Islet of Langerhans (tissue), 1 donor: ENCODE measurements around the gene TRAPPC14.

Experiments
- FAIRE-seq: peaks from one replicate; lab custom pipeline; 2011; peaks lifted over from hg19 to GRCh38; lab: Jason Lieb, UNC

TRAPPC14 gene

GRCh38 chr7:100173806-100174495, 15.4 kb upstream of the TRAPPC14 start:
- no peak for FAIRE-seq

- no peak for FAIRE-seq
These were observed 13.3 kb upstream of the TRAPPC14 start for GRCh38 chr7:100171840-100172239.

DNA sequence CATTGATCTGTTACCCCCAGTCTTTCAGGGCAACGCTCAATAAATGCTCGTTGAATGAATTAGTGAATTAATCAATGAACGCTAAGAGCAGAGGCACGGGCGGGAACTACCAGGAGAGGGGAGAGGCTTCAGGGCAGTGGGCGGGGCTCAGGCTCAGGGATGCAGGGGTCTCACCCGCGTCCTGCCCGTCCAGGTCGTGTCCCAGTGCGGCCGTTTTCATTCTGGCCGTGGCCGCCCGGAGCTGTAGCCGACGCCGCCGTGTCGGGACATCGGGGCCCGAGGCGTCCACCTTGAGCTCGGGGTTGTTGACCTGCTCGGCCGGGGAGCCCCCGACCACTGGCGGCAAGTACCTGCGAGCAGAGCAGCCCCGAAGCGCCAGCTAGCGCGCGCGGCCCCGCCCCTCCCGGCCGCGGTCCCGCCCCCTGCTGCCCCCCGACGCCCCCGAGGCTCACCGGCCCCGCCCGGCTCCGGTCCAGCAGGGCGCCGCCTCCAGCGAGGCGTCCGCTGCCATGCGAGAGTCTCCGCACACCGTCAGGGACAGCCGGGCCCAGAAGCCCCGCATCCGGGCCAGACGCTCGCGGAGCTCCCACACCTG, 12.7 kb upstream of the TRAPPC14 start:
- no peak for FAIRE-seq

DNA sequence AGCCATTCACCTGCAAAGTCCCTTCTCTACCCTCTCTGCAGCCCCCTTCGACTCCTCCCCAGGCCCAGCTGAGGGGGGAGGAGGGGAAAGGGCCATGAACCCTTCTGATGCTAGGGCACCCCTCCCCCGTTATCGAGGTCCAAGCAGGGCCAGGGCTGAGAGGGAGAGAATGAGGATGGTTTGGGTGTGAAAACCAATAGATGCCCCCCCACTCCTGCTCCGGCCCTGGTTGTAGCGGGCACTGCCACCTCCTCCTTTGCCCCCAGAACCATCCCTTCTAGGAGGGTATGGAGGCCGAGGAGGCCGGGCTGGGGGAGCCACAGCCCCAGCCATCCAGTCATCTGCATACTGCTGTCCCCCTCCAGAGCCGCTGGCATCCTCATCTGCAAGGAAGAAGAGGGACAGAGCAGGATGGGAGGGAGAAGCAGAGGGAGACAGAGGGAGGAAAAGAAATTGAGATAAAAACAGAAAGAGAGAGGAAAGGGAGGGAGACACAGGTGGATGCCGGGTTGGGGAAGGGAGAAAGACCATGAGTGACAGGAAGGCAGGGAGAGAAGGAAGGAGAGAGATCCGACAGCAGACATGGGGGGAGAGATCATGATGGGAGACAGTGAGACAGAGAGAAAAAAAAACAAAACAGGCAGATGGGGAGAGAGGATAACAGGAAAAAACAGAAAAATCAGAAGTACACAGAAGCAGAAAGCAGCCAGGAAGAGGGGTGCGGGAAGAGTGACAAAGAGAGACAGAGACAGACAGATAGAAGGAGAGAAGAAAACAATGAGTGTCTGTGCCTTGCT, 11.8 kb upstream of the TRAPPC14 start:
- FAIRE-seq = no peak

DNA sequence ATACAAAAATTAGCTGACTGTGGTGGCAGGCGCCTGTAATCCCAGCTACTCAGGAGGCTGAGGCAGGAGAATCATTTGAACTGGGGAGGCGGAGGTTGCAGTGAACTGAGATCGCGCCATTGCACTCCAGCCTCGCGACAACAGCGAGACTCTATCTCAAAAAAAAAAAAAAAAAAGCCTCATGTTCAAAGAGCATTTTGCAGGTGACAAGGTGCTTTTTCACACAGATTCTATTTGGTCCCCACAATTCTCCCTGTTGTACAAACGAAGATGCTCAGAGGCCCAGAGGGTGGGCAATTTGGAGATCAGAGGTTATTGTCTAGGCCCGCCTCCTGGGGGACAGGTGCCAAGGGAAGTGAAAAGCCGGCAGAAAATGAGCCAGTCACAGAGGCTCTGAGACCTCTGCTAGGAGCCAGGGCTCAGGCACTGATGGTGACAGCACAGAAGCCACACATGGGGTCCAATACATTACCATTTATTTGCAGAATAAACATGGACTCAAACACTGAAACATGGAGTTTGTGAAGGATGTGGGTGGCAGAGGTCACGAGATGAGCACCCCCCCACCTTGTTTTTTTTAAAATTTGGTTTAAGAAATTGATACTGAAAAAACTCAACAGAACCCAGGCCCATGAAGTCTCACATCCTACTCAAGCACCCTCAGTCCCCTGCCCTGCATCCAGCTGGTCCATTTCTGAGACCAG, 10.8 kb upstream of the TRAPPC14 start:
- FAIRE-seq = no peak

DNA sequence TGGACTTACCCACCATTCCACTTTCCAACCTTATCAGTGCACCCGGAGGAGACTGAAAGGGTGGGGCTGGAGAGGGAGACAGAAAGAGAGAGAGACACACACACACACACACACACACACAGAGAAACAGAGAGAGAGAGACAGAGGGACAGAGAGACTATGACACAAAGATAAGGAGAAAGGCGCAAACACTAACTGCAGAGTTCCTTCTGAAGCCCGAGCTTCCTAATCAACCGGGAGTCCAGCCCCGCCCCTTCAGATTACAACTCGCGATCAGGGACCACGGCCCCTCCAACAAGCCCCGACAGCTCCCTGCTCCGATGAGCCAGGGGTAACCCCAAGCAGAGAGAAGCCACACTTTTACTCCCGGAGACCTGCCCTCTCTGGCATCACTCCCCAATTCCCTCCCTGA, 9.4 kb upstream of the TRAPPC14 start:
- FAIRE-seq = no peak

- no peak for FAIRE-seq
These were observed 8.7 kb upstream of the TRAPPC14 start for GRCh38 chr7:100166970-100167911.

GRCh38 chr7:100166317-100166940, 7.9 kb upstream of the TRAPPC14 start:
- no peak for FAIRE-seq

DNA sequence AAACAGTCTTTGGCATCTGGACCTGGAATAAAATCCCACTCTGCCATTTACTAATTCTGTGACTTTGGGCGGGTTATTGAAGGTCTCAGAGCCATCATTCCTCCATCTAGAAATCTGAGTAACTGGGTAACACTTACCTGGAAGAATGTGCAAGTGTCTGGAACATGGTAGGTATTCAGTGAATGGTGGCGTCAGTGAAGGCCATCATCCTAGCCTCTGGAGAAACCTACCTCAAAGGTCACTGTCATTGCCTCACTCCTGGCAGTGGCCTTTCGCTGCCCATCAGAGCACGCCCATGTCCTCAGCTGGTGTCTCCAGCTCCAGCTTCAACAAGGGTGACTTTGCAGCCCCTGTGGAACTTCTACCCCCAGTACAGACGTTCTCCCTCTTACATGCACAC, 5.3 kb upstream of the TRAPPC14 start:
- FAIRE-seq = no peak

DNA sequence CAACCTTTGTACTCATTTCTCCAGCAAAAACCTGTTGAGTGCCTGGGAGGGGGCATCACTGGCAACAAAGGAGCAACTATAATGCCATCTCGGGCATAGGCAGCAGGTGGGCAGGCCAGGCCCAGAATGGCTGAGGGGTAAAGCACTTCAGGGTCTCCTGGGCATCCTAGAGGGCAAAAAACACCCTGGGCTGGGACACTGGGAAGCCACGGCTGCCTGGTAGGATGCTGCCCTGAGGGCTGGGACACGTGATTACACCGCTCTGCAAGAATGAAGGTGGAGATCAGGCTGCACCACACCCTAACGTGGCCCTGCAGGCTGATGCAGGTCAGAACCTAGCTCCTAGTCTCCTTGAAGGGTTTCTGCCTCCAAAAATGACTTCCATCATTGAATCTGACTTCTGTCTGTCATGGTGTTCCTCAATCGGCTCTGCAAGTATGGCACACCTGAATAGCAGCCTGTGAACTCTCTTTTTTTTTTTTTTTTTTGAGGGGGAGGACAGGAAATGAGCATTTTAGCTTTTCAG, 4.5 kb upstream of the TRAPPC14 start:
- FAIRE-seq = no peak

- no peak for FAIRE-seq
These were observed 1.5 kb upstream of the TRAPPC14 start for GRCh38 chr7:100160067-100160466.

DNA sequence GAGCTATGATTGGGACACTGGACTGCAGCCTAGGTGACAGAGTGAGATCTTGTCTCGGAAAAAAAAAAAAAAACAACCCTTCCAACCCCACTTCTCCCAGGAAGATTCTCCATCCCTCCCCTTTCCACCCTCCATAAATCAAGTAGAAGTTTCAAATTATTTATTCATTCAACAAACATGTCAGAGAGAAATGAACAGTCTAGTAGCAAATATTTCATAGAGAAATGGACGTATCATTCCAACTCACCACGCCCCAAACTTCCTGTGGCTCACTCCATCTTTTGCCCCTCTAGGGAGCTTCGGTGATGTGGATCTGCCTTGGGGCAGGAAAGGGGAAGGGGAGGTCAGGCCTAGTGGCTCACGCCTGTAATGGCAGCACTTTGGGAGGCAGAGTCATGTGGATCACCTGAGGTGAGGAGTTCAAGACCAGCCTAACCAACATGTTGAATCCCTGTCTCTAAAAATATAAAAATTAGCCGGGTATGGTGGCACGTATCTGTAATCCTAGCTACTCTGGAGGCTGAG, 638 bp upstream of the TRAPPC14 start:
- no peak for FAIRE-seq

GRCh38 chr7:100157334-100158228, 942 bp downstream of the TRAPPC14 start:
- FAIRE-seq = no peak

DNA sequence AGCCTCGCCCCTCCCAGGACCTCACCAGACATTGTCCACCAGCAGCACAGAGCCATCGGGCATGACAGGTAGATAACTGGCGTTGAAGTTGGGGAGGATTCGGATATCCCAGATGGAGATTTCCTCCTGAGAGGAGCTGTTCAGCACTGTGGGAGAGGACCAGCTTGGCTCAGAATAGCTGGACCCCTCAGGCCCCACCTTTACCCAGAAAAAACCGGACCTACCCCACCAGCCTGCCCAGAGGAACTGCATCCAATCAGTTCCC, 1.5 kb downstream of the TRAPPC14 start:
- FAIRE-seq = no peak

DNA sequence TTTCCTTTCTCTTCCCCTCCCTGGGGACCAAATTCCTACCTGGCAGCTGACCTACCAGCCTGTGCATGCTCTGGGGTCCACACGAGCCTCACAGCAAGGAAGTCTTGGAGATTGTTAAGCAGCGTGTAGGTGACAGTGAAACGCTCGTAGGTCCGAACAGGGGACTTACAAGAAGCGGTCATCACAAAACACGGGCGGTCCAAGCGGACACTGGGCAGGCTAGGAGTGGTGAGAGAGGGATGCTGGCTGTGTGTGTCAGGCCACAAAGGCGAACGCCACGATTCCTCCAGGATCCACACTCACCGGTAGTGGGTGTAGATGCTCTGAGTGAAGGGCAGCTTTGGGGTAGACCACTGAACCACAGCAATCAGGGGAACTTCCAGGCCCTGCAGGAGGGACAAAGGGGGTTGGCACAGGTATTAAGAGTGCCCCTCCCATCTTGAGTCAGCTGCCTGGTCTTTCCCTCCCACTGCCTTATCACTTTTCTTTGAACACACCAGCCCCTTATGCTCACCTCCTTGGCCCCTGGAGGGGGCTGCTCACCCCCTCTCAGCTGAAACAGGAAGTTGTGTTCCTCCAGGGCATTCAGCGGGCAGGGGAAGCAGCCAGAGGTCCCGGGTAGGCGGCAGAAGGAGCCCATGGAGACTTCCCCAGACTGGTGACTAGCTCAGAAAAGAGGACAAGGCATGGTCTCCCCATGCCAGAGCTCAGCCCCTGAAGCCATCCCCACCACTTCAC, 2.0 kb downstream of the TRAPPC14 start:
- no peak for FAIRE-seq

DNA sequence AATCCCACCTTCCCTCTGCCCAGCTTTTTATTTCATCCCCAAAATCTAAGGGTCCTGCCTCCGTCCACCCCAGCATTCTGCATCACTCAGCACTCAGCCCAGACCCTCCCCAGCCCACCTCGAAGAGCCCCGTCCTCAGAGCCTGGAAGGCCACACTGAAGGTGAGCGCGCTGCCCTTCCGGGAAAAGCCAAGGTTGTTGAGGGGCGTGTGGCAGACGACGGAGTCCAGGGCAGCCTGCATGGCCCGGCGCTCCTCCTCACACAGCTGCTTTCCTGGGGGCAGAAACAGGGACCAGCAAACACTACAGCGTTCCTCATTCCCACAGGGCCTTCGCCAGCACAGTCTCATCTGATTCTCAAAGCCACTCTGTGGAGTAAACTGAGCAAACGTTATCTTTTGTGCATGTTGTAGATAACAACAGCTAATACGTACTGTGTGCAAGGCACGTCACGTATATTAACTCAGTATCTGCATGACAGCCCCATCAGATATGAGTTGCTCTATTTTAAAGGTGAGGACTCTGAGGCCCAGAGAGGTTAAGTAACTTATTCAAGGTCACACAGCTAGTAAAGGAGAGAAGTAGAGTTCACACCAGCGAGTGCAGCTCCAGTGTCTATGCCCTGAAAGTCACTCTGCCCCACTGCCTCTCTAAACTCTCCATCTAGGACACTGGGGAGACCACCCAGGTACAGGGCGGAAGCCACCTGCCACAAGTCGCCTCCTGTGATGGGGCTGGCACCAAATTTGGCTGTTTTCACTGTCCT, 2.8 kb downstream of the TRAPPC14 start:
- FAIRE-seq = no peak

GRCh38 chr7:100154651-100155491, 3.7 kb downstream of the TRAPPC14 start:
- FAIRE-seq = no peak
